HEK293 (cell line): Measurements from ENCODE around the gene YDJC.

Experiments
- CTCF ChIA-PET: fragments of 350-600 bp; formaldehyde crosslinking; extraction: SDS; loops from one replicate; lab custom pipeline; 2021; ENCODE audit warnings: antibody characterized with exemption; lab: Yijun Ruan, JAX
- POLR2A ChIA-PET: fragments of 300-600 bp; formaldehyde crosslinking; extraction: SDS; loops from one replicate; lab custom pipeline; 2020; ENCODE audit warnings: antibody characterized with exemption, inconsistent platforms; lab: Yijun Ruan, JAX
- H3K27ac ChIP-seq: fragments of 200-500 bp; sonication (Bioruptor generic); 2 replicates; pipeline ENCODE4 v1.5.1; 2014; ENCODE audit warnings: low read depth, low read length, control low read depth, inconsistent platforms; ENCODE audit errors: extremely low read depth
- H3K36me3 ChIP-seq, 2 experiments: fragments of 200-500 bp in 1 of 2; sonication (Bioruptor generic) in 1 of 2; 1 replicate in 1 of 2; 2 replicates in 1 of 2; pipeline ENCODE4 v1.5.1; 2014 to 2017; ENCODE audit warnings: inconsistent platforms in 2 of 2, low read length in 2 of 2; ENCODE audit not compliant: control insufficient read depth in 2 of 2, insufficient read depth in 1 of 2
- H3K4me1 ChIP-seq: fragments of 200-500 bp; sonication (Bioruptor generic); 2 replicates; pipeline ENCODE4 v1.5.1; 2014; ENCODE audit warnings: mild to moderate bottlenecking, low read length, inconsistent platforms; ENCODE audit not compliant: control insufficient read depth, insufficient read depth
- H3K4me3 ChIP-seq: 2 replicates; pipeline ENCODE4 v1.5.1; 2011; ENCODE audit warnings: low read depth, mild to moderate bottlenecking, control low read depth, low read length, moderate library complexity
- H3K9me3 ChIP-seq: fragments of 200-500 bp; sonication (Bioruptor generic); 2 replicates; pipeline ENCODE4 v1.5.1; 2014; ENCODE audit warnings: low read depth, low read length, inconsistent platforms; ENCODE audit not compliant: control insufficient read depth, insufficient read depth
- EGR2 ChIP-seq: fragments of 450-650 bp; formaldehyde crosslinking; IDR thresholded peaks from 2 replicates; pipeline ENCODE4 v1.5.1; 2016; ENCODE audit warnings: low read depth, missing biosample characterization, missing genetic modification characterization
- KLF1 ChIP-seq: fragments of 450-650 bp; formaldehyde crosslinking; IDR thresholded peaks from 2 replicates; pipeline ENCODE4 v1.5.1; 2016; ENCODE audit warnings: missing biosample characterization, missing genetic modification characterization
- MYNN ChIP-seq: fragments of 450-650 bp; formaldehyde crosslinking; IDR thresholded peaks from 2 replicates; pipeline ENCODE4 v1.5.1; 2016; ENCODE audit warnings: missing biosample characterization, missing genetic modification characterization, borderline replicate concordance
- SP2 ChIP-seq: fragments of 450-650 bp; formaldehyde crosslinking; IDR thresholded peaks from 2 replicates; pipeline ENCODE4 v1.5.1; 2016; ENCODE audit warnings: missing biosample characterization, missing genetic modification characterization
- ZBTB8A ChIP-seq: fragments of 450-650 bp; formaldehyde crosslinking; IDR thresholded peaks from 2 replicates; pipeline ENCODE4 v1.5.1; 2016; ENCODE audit warnings: missing biosample characterization, missing genetic modification characterization
- ZEB2 ChIP-seq: fragments of 450-650 bp; formaldehyde crosslinking; IDR thresholded peaks from 2 replicates; pipeline ENCODE4 v1.5.1; 2016; ENCODE audit warnings: missing biosample characterization, missing genetic modification characterization
- ZFHX2 ChIP-seq: fragments of 450-650 bp; formaldehyde crosslinking; conservative IDR thresholded peaks from 2 replicates; pipeline ENCODE4 v1.5.1; 2016; ENCODE audit warnings: missing biosample characterization, missing genetic modification characterization
- ZNF121 ChIP-seq: fragments of 450-650 bp; formaldehyde crosslinking; IDR thresholded peaks from 2 replicates; pipeline ENCODE4 v1.5.1; 2016; ENCODE audit warnings: missing biosample characterization, missing genetic modification characterization
- ZNF335 ChIP-seq: fragments of 450-650 bp; formaldehyde crosslinking; conservative IDR thresholded peaks from 2 replicates; pipeline ENCODE4 v1.5.1; 2016; ENCODE audit warnings: missing biosample characterization, missing genetic modification characterization
- ZNF558 ChIP-seq: fragments of 450-650 bp; formaldehyde crosslinking; IDR thresholded peaks from 2 replicates; pipeline ENCODE4 v1.5.1; 2016; ENCODE audit warnings: missing biosample characterization, missing genetic modification characterization
- ZNF701 ChIP-seq: fragments of 450-650 bp; formaldehyde crosslinking; IDR thresholded peaks from 2 replicates; pipeline ENCODE4 v1.5.1; 2016; ENCODE audit warnings: missing biosample characterization, missing genetic modification characterization
- ZNF747 ChIP-seq: fragments of 450-650 bp; formaldehyde crosslinking; IDR thresholded peaks from 2 replicates; pipeline ENCODE4 v1.5.1; 2016; ENCODE audit warnings: missing biosample characterization, missing genetic modification characterization
- ZNF791 ChIP-seq: fragments of 450-650 bp; formaldehyde crosslinking; IDR thresholded peaks from 2 replicates; pipeline ENCODE4 v1.5.1; 2016; ENCODE audit warnings: missing biosample characterization, missing genetic modification characterization
- TF ChIP-seq, protein P1 (sequence below): fragments of 450-650 bp; formaldehyde crosslinking; IDR thresholded peaks from 2 replicates; pipeline ENCODE4 v1.5.1; 2016; ENCODE audit warnings: missing biosample characterization, missing genetic modification characterization
- TF ChIP-seq, protein P2 (sequence below): fragments of 450-650 bp; formaldehyde crosslinking; IDR thresholded peaks from 2 replicates; pipeline ENCODE4 v1.5.1; 2016; ENCODE audit warnings: missing biosample characterization, missing genetic modification characterization, borderline replicate concordance
- TF ChIP-seq, protein P3 (sequence below): fragments of 450-650 bp; formaldehyde crosslinking; IDR thresholded peaks from 2 replicates; pipeline ENCODE4 v1.5.1; 2017; ENCODE audit warnings: missing biosample characterization, mild to moderate bottlenecking, missing genetic modification characterization, moderate library complexity
- TF ChIP-seq, protein P4 (sequence below): fragments of 450-650 bp; formaldehyde crosslinking; IDR thresholded peaks from 2 replicates; pipeline ENCODE4 v1.5.1; 2017; ENCODE audit warnings: missing biosample characterization, missing genetic modification characterization

YDJC gene

DNA sequence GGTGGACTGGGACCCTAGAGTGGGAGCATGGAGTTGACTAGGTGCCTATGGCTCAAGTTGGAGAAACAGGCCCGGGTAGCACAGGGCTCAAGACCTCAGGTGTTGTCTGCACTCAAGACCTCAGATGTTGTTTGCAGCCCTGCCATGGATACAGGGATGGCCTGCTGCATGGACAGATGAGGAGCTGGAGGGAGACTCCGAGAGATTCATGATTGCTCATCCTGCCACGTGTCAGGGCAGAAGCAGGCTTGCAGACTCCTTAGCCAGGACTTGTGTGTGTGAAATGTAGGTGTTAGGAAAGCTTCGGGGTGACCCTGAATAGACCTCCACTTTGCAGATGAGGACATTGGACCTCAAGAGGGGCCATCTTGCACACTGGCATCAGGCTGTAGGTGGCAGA is 3.7 kb upstream of the YDJC start (continued):
- TF ChIP-seq, protein P1, sequence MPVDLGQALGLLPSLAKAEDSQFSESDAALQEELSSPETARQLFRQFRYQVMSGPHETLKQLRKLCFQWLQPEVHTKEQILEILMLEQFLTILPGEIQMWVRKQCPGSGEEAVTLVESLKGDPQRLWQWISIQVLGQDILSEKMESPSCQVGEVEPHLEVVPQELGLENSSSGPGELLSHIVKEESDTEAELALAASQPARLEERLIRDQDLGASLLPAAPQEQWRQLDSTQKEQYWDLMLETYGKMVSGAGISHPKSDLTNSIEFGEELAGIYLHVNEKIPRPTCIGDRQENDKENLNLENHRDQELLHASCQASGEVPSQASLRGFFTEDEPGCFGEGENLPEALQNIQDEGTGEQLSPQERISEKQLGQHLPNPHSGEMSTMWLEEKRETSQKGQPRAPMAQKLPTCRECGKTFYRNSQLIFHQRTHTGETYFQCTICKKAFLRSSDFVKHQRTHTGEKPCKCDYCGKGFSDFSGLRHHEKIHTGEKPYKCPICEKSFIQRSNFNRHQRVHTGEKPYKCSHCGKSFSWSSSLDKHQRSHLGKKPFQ (tag by site-specific recombination): no peak
- TF ChIP-seq ZBTB8A (tag by site-specific recombination): no peak

DNA sequence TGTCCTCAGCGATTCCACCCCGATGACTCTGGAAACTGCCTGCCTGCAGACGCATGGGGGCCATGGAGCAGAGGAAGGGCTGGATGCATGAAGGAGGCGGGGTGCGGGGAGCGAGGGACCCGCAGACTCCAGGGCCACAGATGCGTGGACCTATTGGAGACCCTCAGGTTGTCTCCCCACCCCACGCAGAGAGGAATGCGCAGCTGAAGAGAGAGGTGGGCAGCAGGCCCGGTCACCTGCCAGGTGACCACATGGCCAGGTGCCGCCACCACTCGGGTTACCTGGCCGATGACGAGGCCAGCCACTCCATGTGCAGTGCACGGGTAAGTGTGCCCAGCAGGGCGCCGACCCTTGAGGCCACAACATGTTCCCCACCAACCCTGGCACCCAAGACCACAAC is 3.1 kb upstream of the YDJC start:
- no peak overlapping the region for H3K27ac ChIP-seq
- peaks cover 0 to 11% of the 10 kb centered on the region in 2 experiments; a peak in 1 of 3 replicates for H3K36me3 ChIP-seq
- CTCF ChIA-PET: interaction anchor here (1.0 to 1.8 kb wide), 3 partner anchors 10 to 19 kb away, joined by 3 to 6 read pairs (median 4); no protein-coding TSS in a partner anchor
- H3K4me3 ChIP-seq: no peak overlapping the region
- POLR2A ChIA-PET: interaction anchor here (2.6 kb wide), 1 partner anchor 9 kb away, joined by 24 read pairs; the partner anchor contains the start of gene SDF2L1
- H3K9me3 ChIP-seq: no peaks in the 10 kb centered on the region
- no peaks in the 10 kb centered on the region for H3K4me1 ChIP-seq
- no peak for TF ChIP-seq ZNF558 (tag by site-specific recombination)
- TF ChIP-seq ZNF791 (tag by site-specific recombination): no peak
- no peak for TF ChIP-seq ZNF701 (tag by site-specific recombination)
- no peak for TF ChIP-seq KLF1
- TF ChIP-seq, protein P2, sequence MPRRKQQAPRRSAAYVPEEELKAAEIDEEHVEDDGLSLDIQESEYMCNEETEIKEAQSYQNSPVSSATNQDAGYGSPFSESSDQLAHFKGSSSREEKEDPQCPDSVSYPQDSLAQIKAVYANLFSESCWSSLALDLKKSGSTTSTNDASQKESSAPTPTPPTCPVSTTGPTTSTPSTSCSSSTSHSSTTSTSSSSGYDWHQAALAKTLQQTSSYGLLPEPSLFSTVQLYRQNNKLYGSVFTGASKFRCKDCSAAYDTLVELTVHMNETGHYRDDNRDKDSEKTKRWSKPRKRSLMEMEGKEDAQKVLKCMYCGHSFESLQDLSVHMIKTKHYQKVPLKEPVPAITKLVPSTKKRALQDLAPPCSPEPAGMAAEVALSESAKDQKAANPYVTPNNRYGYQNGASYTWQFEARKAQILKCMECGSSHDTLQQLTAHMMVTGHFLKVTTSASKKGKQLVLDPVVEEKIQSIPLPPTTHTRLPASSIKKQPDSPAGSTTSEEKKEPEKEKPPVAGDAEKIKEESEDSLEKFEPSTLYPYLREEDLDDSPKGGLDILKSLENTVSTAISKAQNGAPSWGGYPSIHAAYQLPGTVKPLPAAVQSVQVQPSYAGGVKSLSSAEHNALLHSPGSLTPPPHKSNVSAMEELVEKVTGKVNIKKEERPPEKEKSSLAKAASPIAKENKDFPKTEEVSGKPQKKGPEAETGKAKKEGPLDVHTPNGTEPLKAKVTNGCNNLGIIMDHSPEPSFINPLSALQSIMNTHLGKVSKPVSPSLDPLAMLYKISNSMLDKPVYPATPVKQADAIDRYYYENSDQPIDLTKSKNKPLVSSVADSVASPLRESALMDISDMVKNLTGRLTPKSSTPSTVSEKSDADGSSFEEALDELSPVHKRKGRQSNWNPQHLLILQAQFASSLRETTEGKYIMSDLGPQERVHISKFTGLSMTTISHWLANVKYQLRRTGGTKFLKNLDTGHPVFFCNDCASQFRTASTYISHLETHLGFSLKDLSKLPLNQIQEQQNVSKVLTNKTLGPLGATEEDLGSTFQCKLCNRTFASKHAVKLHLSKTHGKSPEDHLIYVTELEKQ (tag by site-specific recombination): no peak
- no peak for TF ChIP-seq ZNF121 (tag by site-specific recombination)
- TF ChIP-seq, protein P3, sequence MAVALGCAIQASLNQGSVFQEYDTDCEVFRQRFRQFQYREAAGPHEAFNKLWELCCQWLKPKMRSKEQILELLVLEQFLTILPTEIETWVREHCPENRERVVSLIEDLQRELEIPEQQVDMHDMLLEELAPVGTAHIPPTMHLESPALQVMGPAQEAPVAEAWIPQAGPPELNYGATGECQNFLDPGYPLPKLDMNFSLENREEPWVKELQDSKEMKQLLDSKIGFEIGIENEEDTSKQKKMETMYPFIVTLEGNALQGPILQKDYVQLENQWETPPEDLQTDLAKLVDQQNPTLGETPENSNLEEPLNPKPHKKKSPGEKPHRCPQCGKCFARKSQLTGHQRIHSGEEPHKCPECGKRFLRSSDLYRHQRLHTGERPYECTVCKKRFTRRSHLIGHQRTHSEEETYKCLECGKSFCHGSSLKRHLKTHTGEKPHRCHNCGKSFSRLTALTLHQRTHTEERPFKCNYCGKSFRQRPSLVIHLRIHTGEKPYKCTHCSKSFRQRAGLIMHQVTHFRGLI (tag by site-specific recombination): no peak

DNA sequence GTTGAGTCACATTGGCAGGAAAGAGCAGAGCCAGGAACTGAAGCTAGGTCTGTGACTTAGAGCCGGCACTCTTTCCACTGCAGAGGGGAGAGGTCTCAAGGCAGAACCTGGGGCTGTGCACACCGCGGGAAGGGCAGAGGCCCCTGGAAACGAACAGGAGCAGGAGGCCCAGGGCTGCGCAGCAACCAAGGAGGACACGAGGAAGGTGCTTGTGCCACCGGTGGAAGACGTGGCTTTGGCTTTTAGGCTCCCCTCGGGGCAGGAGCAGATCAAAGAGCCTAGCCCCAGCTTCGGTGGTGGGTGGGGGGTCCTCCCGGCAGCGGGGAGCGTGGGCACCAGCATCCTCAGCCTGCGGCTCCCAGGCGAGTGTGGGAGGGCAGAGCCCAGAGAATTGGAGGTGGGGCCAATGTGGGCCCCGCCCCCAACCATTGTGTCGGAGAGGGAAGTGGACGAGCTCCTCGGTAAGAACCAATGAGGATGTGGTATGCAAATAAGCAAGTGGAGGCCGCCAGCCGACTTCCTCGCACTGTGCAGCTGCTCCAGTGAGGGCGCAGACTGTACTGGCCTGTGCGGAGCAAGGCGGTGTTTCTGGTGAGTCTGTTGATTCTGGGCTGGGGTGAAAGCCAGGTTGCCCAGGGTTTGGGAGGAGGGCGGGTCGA is 2.5 kb upstream of the YDJC start, which contains the start of gene CCDC116:
CCDC116 (plus strand) TSS at position 524 of the 659 bp plus-strand sequence. CDS start 422 bp downstream, outside the sequence.
- H3K9me3 ChIP-seq: no peaks in the 10 kb centered on the region
- TF ChIP-seq EGR2 (tag by site-specific recombination) (peak; percentile 62), ZEB2 (tag by site-specific recombination) (no peak), ZNF335 (tag by site-specific recombination) (no peak), MYNN (no peak), ZFHX2 (tag by site-specific recombination) (peak; percentile 68), SP2 (tag by site-specific recombination) (peak; percentile 24; the same call in 1 of the 2 replicates), ZNF747 (no peak)
- TF ChIP-seq, protein P4, sequence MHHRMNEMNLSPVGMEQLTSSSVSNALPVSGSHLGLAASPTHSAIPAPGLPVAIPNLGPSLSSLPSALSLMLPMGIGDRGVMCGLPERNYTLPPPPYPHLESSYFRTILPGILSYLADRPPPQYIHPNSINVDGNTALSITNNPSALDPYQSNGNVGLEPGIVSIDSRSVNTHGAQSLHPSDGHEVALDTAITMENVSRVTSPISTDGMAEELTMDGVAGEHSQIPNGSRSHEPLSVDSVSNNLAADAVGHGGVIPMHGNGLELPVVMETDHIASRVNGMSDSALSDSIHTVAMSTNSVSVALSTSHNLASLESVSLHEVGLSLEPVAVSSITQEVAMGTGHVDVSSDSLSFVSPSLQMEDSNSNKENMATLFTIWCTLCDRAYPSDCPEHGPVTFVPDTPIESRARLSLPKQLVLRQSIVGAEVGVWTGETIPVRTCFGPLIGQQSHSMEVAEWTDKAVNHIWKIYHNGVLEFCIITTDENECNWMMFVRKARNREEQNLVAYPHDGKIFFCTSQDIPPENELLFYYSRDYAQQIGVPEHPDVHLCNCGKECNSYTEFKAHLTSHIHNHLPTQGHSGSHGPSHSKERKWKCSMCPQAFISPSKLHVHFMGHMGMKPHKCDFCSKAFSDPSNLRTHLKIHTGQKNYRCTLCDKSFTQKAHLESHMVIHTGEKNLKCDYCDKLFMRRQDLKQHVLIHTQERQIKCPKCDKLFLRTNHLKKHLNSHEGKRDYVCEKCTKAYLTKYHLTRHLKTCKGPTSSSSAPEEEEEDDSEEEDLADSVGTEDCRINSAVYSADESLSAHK (tag by site-specific recombination): no peak
- TF ChIP-seq, all 188 proteins: peak for 3
- Histone ChIP-seq H3K4me1 (no peaks in the 10 kb centered on the region), H3K36me3 (peaks cover 0 to 16% of the 10 kb centered on the region in 2 experiments; a peak in 1 of 3 replicates), H3K4me3 (no peak within 1 kb of the TSS), H3K27ac (no peak within 1 kb of the TSS)
- POLR2A ChIA-PET: interaction anchor here (1.5 to 2.6 kb wide), 2 partner anchors 10 to 14 kb away, joined by 3 to 24 read pairs; partner anchors contain the start of gene SDF2L1
- CTCF ChIA-PET: interaction anchor here (1.0 to 4.0 kb wide), 3 partner anchors 10 to 20 kb away, joined by 3 to 109 read pairs (median 4); partner anchors contain the start of gene SDF2L1
